ENCODE data around the gene PCDHB3.
"Not testable (repeated sequence)": the region's sequence is repeated elsewhere in the genome, so short reads cannot be mapped to it uniquely, and the experiment has no call there.

PCDHB3 gene

GRCh38 chr5:141149812-141150211 is 49.5 kb downstream of the PCDHB3 start, which contains the start of gene PCDHB6:
TSS of gene PCDHB6 (plus strand) at chr5:141150057. CDS start at chr5:141150258, 201 bp downstream.
- Histone ChIP-seq H3K9ac (ENCODE audit: low read depth, low read length) (no peak within 1 kb of the TSS), H3K4me2 (ENCODE audit: low read length) (peak within 1 kb of the TSS; percentile 38), H3K9me3 (replicated peaks; ENCODE audit: low read length) (no peaks in the 10 kb centered on the region), H3K4me3 (ENCODE audit: low read length) (no peak within 1 kb of the TSS), H3K4me1 (ENCODE audit: control insufficient read depth, insufficient read depth, low read length) (no peaks in the 10 kb centered on the region), H3K27me3 (ENCODE audit: control insufficient read depth, insufficient read depth, low read length) (peaks cover 8% of the 10 kb centered on the region), H3K36me3 (ENCODE audit: insufficient read depth, low read length) (no peaks in the 10 kb centered on the region)

DNA sequence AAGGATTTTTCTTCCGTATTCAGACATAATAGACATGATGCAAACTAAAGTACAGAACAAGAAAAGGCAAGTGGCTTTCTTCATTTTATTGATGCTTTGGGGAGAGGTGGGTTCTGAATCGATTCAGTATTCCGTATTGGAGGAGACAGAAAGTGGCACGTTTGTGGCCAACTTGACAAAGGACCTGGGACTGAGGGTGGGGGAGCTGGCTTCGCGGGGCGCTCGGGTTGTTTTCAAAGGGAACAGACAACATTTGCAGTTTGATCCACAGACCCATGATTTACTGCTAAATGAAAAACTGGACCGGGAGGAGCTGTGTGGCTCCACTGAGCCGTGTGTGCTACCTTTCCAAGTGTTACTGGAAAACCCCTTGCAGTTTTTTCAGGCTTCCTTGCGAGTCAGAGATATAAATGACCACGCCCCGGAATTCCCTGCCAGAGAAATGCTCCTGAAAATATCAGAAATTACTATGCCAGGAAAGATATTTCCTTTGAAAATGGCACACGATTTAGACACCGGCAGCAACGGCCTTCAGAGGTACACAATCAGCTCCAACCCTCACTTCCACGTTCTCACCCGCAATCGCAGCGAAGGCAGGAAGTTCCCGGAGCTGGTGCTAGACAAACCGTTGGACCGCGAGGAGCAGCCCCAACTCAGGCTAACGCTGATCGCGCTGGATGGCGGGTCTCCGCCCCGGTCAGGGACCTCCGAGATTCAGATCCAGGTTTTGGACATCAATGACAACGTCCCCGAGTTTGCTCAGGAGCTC is 50.1 kb downstream of the PCDHB3 start:
- Histone ChIP-seq H3K9ac (ENCODE audit: low read depth, low read length) (no peak overlapping the region), H3K4me1 (ENCODE audit: control insufficient read depth, insufficient read depth, low read length) (no peaks in the 10 kb centered on the region), H3K36me3 (ENCODE audit: insufficient read depth, low read length) (no peaks in the 10 kb centered on the region), H3K9me3 (replicated peaks; ENCODE audit: low read length) (no peaks in the 10 kb centered on the region), H3K4me2 (ENCODE audit: low read length) (peak overlapping the region; percentile 38), H3K4me3 (ENCODE audit: low read length) (no peak overlapping the region), H3K27me3 (ENCODE audit: control insufficient read depth, insufficient read depth, low read length) (peaks cover 8% of the 10 kb centered on the region)

- H3K4me1 ChIP-seq (ENCODE audit: control insufficient read depth, insufficient read depth, low read length) = no peaks in the 10 kb centered on the region
- no peak overlapping the region for H3K9ac ChIP-seq (ENCODE audit: low read depth, low read length)
- H3K4me2 ChIP-seq (ENCODE audit: low read length) = no peak overlapping the region
- H3K9me3 ChIP-seq (replicated peaks; ENCODE audit: low read length) = no peaks in the 10 kb centered on the region
- H3K4me3 ChIP-seq (ENCODE audit: low read length) = no peak overlapping the region
- H3K27me3 ChIP-seq (ENCODE audit: control insufficient read depth, insufficient read depth, low read length) = peaks cover 8% of the 10 kb centered on the region
- no peaks in the 10 kb centered on the region for H3K36me3 ChIP-seq (ENCODE audit: insufficient read depth, low read length)
Measured at GRCh38 chr5:141150993-141151325, 50.7 kb downstream of the PCDHB3 start.

GRCh38 chr5:141151632-141152031 is 51.4 kb downstream of the PCDHB3 start:
- not testable (repeated sequence) for H3K9me3 ChIP-seq (replicated peaks; ENCODE audit: low read length); H3K27me3 ChIP-seq (ENCODE audit: control insufficient read depth, insufficient read depth, low read length); H3K9ac ChIP-seq (ENCODE audit: low read depth, low read length); H3K4me1 ChIP-seq (ENCODE audit: control insufficient read depth, insufficient read depth, low read length); H3K4me2 ChIP-seq (ENCODE audit: low read length); H3K4me3 ChIP-seq (ENCODE audit: low read length); H3K36me3 ChIP-seq (ENCODE audit: insufficient read depth, low read length)

DNA sequence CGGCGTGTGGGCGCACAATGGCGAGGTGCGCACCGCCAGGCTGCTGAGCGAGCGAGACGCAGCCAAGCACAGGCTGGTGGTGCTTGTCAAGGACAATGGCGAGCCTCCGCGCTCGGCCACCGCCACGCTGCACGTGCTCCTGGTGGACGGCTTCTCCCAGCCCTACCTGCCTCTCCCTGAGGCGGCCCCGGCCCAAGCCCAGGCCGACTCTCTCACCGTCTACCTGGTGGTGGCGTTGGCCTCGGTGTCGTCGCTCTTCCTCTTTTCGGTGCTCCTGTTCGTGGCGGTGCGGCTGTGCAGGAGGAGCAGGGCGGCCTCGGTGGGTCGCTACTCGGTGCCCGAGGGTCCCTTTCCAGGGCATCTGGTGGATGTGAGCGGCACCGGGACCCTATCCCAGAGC is 51.8 kb downstream of the PCDHB3 start:
- H3K9me3 ChIP-seq (replicated peaks; ENCODE audit: low read length) = not testable (repeated sequence)

More for the DNA sequence above, 51.8 kb downstream of the PCDHB3 start:
- not testable (repeated sequence) for H3K4me1 ChIP-seq (ENCODE audit: control insufficient read depth, insufficient read depth, low read length); H3K4me2 ChIP-seq (ENCODE audit: low read length); H3K36me3 ChIP-seq (ENCODE audit: insufficient read depth, low read length); H3K27me3 ChIP-seq (ENCODE audit: control insufficient read depth, insufficient read depth, low read length); H3K4me3 ChIP-seq (ENCODE audit: low read length); H3K9ac ChIP-seq (ENCODE audit: low read depth, low read length)

All from skeletal muscle satellite cell (primary cell).